ENCODE measurements around the gene CERS2. TPM values are rescaled to one million over a fixed set of nuclear protein-coding genes. Genes with fewer than 3 reads are reported as not detected.

CERS2 gene
- polyA plus RNA-seq, 1 of the 3 experiments (the other 2 are of a cell fraction), result 150 TPM

GRCh38 chr1:150976401-150976821, 1.8 kb upstream of the CERS2 start:
- Histone ChIP-seq H3K27ac (ENCODE audit: low read depth in 2 of 2, low read length in 1 of 2) (peak overlapping the region in 1 of 2 experiments; percentile 77; a peak in 3 of 4 replicates), H4K20me1 (ENCODE audit: insufficient read depth) (peaks cover 22% of the 10 kb centered on the region), H3K27me3 (ENCODE audit: insufficient read depth) (no peaks in the 10 kb centered on the region), H3K4me1 (ENCODE audit: control insufficient read depth in 1 of 2, insufficient read depth in 2 of 2, low read depth in 1 of 2, low read length in 1 of 2) (peaks cover 37 to 46% of the 10 kb centered on the region in 2 experiments), H3K79me2 (ENCODE audit: insufficient read depth) (peaks cover 36% of the 10 kb centered on the region), H3K9me3 (no peaks in the 10 kb centered on the region), H3K4me2 (peak overlapping the region; percentile 60), H3F3A (replicated peaks; ENCODE audit: insufficient read depth) (peaks cover 23% of the 10 kb centered on the region), H3K9me2 (no peaks in the 10 kb centered on the region), H3K9ac (peak overlapping the region; percentile 36; the same call in 1 of the 2 replicates), H3K36me3 (replicated peaks in 1 of 2; ENCODE audit: control insufficient read depth in 1 of 2, insufficient read depth in 2 of 2, low read length in 1 of 2) (no peaks in the 10 kb centered on the region), H2AFZ (ENCODE audit: low read depth) (no peak overlapping the region), H3K4me3 (ENCODE audit: low read depth in 2 of 2, low read length in 1 of 2) (no peak overlapping the region)
- ChIA-PET POLR2A (no interaction called here), CTCF (interaction anchor here (17.0 kb wide), 1 partner anchor 24 kb away, joined by 371 read pairs; the partner anchor contains the start of gene MINDY1)
- no peak for TF ChIP-seq TCF12 (IDR thresholded peaks at IDR 0.05)
- TF ChIP-seq GATA2 (CRISPR knock-in tag; IDR thresholded peaks at IDR 0.05), result no peak
- no peak for TF ChIP-seq NFIC (IDR thresholded peaks at IDR 0.05; ENCODE audit: borderline replicate concordance)
- TF ChIP-seq RXRA (IDR thresholded peaks at IDR 0.05; ENCODE audit: borderline replicate concordance, low read depth), result no peak
- TF ChIP-seq ELF1 (IDR thresholded peaks at IDR 0.05), result no peak
- TF ChIP-seq RFX5 (IDR thresholded peaks at IDR 0.05; ENCODE audit: low read length), result no peak
- TF ChIP-seq REST (IDR thresholded peaks at IDR 0.05; ENCODE audit: low read depth, low read length), result no peak
- TF ChIP-seq CTCF (IDR thresholded peaks at IDR 0.05), result no peak
- no peak for TF ChIP-seq FOSL2 (IDR thresholded peaks at IDR 0.05; ENCODE audit: borderline replicate concordance, low read depth)
- TF ChIP-seq RCOR1 (IDR thresholded peaks at IDR 0.05; ENCODE audit: low read length), result no peak
- TF ChIP-seq SMC3 (IDR thresholded peaks at IDR 0.05; ENCODE audit: low read depth, low read length), result no peak
- TF ChIP-seq GABPA (IDR thresholded peaks at IDR 0.05; ENCODE audit: low read depth), result no peak
- DNase-seq, result no peak
- 95% methylated on average over 7 of the region's 9 CpGs for WGBS (ENCODE audit: low lambda C conversion rate)
